Measurements from ENCODE around the gene GNB1L. TPM values are rescaled to one million over a fixed set of nuclear protein-coding genes. Genes with fewer than 3 reads are reported as not detected.

The GNB1L gene
- total RNA-seq, 2 donors from 2014 or later = 2.6 to 4.7 TPM

- TF ChIP-seq CTCF (IDR thresholded peaks at IDR 0.05) = no peak
- Histone ChIP-seq H3K4me1 (peaks cover 0 to 8% of the 10 kb centered on the region in 2 donors), H3K9me3 (no peaks in the 10 kb centered on the region), H3K36me3 (peaks cover 24% of the 10 kb centered on the region), H3K27me3 (no peaks in the 10 kb centered on the region), H3K27ac (no peak overlapping the region), H3K4me3 (no peak overlapping the region)
- no peak for DNase-seq (ENCODE audit: low spot score)
Observed at GRCh38 chr22:19896665-19897355, 42.1 kb upstream of the GNB1L start.

- Histone ChIP-seq H3K27me3 (no peaks in the 10 kb centered on the region), H3K9me3 (no peaks in the 10 kb centered on the region), H3K27ac (no peak overlapping the region), H3K4me1 (peaks cover 0 to 13% of the 10 kb centered on the region in 2 donors), H3K36me3 (peaks cover 24% of the 10 kb centered on the region), H3K4me3 (no peak overlapping the region)
- TF ChIP-seq CTCF (IDR thresholded peaks at IDR 0.05) = no peak
- no peak for DNase-seq (ENCODE audit: low spot score)
Observed at GRCh38 chr22:19895160-19895849, 40.6 kb upstream of the GNB1L start.

GRCh38 chr22:19893363-19893762 lies 38.7 kb upstream of the GNB1L start:
- Histone ChIP-seq H3K4me1 (peaks cover 0 to 13% of the 10 kb centered on the region in 2 donors), H3K4me3 (no peak overlapping the region), H3K27ac (no peak overlapping the region), H3K9me3 (no peaks in the 10 kb centered on the region), H3K27me3 (no peaks in the 10 kb centered on the region), H3K36me3 (peaks cover 19% of the 10 kb centered on the region)
- no peak for TF ChIP-seq CTCF (IDR thresholded peaks at IDR 0.05)
- no peak for DNase-seq (ENCODE audit: low spot score)

GRCh38 chr22:19892925-19893324 lies 38.3 kb upstream of the GNB1L start:
- H3K4me1 ChIP-seq = peaks cover 0 to 13% of the 10 kb centered on the region in 2 donors
- H3K27me3 ChIP-seq = no peaks in the 10 kb centered on the region
- no peak overlapping the region for H3K27ac ChIP-seq
- no peak for TF ChIP-seq CTCF (IDR thresholded peaks at IDR 0.05)
- H3K4me3 ChIP-seq = no peak overlapping the region
- no peak for DNase-seq (ENCODE audit: low spot score)
- peaks cover 15% of the 10 kb centered on the region for H3K36me3 ChIP-seq
- H3K9me3 ChIP-seq = no peaks in the 10 kb centered on the region

GRCh38 chr22:19892257-19892879 lies 37.7 kb upstream of the GNB1L start:
- no peak overlapping the region for H3K27ac ChIP-seq

More at GRCh38 chr22:19892257-19892879, 37.7 kb upstream of the GNB1L start:
- no peak for DNase-seq (ENCODE audit: low spot score)
- no peak overlapping the region for H3K4me3 ChIP-seq
- TF ChIP-seq CTCF (IDR thresholded peaks at IDR 0.05) = no peak
- H3K27me3 ChIP-seq = no peaks in the 10 kb centered on the region
- peaks cover 0 to 13% of the 10 kb centered on the region in 2 donors for H3K4me1 ChIP-seq
- no peaks in the 10 kb centered on the region for H3K9me3 ChIP-seq
- peaks cover 9% of the 10 kb centered on the region for H3K36me3 ChIP-seq

Measured in right atrium auricular region (tissue), 2 donors.